ENCODE measurements around the gene AGAP1.

DNA sequence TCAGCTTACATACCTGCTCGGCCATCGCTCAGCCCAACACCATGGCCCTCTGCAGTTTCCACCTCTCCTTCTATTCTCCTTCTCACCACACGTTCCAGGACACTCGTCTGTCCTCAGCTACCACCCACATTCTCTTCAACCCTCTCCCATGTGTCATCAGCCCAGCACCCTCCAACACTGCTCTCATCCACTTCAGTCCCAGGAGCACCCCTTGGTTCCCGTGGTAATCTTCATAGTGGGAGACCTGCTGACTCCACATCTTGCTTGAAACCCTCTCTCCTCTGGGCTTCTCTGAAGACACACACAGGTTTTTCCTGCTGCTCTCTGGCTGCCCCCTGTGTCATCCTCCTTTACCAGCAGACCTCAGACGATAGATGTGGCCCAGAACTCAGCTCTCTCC is 445.6 kb downstream of the AGAP1 start:
- TF ChIP-seq POLR2A (IDR thresholded peaks at IDR 0.05), result no peak
- TF ChIP-seq, protein P1, sequence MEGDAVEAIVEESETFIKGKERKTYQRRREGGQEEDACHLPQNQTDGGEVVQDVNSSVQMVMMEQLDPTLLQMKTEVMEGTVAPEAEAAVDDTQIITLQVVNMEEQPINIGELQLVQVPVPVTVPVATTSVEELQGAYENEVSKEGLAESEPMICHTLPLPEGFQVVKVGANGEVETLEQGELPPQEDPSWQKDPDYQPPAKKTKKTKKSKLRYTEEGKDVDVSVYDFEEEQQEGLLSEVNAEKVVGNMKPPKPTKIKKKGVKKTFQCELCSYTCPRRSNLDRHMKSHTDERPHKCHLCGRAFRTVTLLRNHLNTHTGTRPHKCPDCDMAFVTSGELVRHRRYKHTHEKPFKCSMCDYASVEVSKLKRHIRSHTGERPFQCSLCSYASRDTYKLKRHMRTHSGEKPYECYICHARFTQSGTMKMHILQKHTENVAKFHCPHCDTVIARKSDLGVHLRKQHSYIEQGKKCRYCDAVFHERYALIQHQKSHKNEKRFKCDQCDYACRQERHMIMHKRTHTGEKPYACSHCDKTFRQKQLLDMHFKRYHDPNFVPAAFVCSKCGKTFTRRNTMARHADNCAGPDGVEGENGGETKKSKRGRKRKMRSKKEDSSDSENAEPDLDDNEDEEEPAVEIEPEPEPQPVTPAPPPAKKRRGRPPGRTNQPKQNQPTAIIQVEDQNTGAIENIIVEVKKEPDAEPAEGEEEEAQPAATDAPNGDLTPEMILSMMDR (IDR thresholded peaks at IDR 0.05), result no peak
